ENCODE measurements around the gene UQCRFS1.

- TF ChIP-seq CTCF (IDR thresholded peaks at IDR 0.05 in 8 of 11, conservative IDR thresholded peaks at IDR 0.05 in 3 of 11) (no peak), POLR2A (IDR thresholded peaks at IDR 0.05) (no peak), POLR2AphosphoS5 (IDR thresholded peaks at IDR 0.05) (no peak)
Measured at GRCh38 chr19:29255006-29255405, 42.1 kb upstream of the UQCRFS1 start.
